DND-41 (cell line): ENCODE measurements around the gene TRIML2.

ENCODE experiments used
- EZH2 ChIP-seq: IDR thresholded peaks from 3 replicates; pipeline ENCODE4 v1.6.1; 2012; ENCODE audit warnings: borderline replicate concordance, low read depth, mild to moderate bottlenecking, moderate library complexity, low read length, inconsistent platforms; ENCODE audit not compliant: severe bottlenecking
- TF ChIP-seq, protein P1 (sequence below): IDR thresholded peaks from 2 replicates; pipeline ENCODE4 v1.5.1; 2012; ENCODE audit warnings: borderline replicate concordance, low read length, moderate library complexity, mild to moderate bottlenecking; ENCODE audit not compliant: poor library complexity, severe bottlenecking; ENCODE audit errors: extremely low read depth

DNA sequence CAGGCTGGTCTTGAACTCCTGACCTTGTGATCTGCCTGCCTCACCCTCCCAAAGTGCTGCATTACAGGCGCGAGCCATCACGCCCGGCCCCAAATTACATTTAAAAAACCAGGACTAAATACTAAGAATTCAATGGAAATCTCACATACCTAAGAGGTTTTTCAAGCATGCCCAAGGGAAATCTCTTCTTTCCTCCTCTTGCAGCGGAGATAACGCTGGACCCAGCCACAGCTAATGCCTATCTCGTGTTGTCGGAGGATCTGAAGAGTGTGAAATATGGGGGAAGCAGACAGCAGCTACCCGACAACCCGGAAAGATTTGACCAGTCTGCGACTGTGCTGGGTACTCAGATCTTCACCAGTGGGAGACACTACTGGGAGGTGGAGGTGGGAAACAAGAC is 37.2 kb upstream of the TRIML2 start:
- TF ChIP-seq, protein P1, sequence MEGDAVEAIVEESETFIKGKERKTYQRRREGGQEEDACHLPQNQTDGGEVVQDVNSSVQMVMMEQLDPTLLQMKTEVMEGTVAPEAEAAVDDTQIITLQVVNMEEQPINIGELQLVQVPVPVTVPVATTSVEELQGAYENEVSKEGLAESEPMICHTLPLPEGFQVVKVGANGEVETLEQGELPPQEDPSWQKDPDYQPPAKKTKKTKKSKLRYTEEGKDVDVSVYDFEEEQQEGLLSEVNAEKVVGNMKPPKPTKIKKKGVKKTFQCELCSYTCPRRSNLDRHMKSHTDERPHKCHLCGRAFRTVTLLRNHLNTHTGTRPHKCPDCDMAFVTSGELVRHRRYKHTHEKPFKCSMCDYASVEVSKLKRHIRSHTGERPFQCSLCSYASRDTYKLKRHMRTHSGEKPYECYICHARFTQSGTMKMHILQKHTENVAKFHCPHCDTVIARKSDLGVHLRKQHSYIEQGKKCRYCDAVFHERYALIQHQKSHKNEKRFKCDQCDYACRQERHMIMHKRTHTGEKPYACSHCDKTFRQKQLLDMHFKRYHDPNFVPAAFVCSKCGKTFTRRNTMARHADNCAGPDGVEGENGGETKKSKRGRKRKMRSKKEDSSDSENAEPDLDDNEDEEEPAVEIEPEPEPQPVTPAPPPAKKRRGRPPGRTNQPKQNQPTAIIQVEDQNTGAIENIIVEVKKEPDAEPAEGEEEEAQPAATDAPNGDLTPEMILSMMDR, result no peak
- TF ChIP-seq EZH2, result no peak
